HL-60/S4 (cell line): Measurements from ENCODE around the gene PSMB10.
"Not testable (repeated sequence)": the region's sequence is repeated elsewhere in the genome, so short reads cannot be mapped to it uniquely, and the experiment has no call there.

Source experiments
- in situ Hi-C: fragments of 300-500 bp; cut with MboI; formaldehyde crosslinking; loops from 2 replicates; pipeline ENCODE4 v1.14.3; 2022; ENCODE audit warnings: low sequenced_read_pairs

Gene PSMB10

GRCh38 chr16:67928561-67929364, 7.9 kb downstream of the PSMB10 start:
- in situ Hi-C loops = no loop called here

DNA sequence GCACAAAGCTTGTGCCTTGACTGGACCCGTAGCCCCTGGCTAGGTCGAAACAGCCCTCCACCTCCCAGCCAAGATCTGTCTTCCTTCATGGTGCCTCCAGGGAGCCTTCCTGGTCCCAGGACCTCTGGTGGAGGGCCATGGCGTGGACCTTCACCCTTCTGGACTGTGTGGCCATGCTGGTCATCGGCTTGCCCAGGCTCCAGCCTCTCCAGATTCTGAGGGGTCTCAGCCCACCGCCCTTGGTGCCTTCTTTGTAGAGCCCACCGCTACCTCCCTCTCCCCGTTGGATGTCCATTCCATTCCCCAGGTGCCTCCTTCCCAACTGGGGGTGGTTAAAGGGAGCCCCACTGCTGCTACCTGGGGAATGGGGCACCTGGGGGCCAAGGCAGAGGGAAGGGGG, 8.5 kb downstream of the PSMB10 start:
- in situ Hi-C loops = no loop called here

DNA sequence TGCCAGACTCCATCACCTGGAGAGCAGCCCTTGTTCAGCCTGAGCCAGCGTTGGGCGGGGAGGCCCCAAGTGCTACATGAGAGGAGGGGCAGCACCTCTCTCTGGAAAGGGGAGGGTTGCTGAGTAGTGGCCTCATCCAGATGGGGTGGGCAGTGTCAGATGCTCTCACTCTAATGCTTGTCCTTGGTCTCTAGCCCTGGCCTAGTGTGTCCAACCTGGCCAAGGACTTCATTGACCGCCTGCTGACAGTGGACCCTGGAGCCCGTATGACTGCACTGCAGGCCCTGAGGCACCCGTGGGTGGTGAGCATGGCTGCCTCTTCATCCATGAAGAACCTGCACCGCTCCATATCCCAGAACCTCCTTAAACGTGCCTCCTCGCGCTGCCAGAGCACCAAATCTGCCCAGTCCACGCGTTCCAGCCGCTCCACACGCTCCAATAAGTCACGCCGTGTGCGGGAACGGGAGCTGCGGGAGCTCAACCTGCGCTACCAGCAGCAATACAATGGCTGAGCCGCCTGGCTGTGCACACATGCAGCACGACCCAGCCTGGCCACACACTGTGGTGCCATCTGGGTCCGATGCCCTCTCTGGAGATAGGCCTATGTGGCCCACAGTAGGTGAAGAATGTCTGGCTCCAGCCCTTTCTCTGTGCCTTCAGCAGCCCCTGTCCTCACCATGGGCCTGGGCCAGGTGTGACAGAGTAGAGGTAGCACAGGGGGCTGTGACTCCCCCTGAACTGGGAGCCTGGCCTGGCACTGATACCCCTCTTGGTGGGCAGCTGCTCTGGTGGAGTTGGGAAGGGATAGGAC, 9.3 kb downstream of the PSMB10 start:
- in situ Hi-C loops = no loop called here

GRCh38 chr16:67926181-67926750, 10.4 kb downstream of the PSMB10 start:
- in situ Hi-C loops = no loop called here

DNA sequence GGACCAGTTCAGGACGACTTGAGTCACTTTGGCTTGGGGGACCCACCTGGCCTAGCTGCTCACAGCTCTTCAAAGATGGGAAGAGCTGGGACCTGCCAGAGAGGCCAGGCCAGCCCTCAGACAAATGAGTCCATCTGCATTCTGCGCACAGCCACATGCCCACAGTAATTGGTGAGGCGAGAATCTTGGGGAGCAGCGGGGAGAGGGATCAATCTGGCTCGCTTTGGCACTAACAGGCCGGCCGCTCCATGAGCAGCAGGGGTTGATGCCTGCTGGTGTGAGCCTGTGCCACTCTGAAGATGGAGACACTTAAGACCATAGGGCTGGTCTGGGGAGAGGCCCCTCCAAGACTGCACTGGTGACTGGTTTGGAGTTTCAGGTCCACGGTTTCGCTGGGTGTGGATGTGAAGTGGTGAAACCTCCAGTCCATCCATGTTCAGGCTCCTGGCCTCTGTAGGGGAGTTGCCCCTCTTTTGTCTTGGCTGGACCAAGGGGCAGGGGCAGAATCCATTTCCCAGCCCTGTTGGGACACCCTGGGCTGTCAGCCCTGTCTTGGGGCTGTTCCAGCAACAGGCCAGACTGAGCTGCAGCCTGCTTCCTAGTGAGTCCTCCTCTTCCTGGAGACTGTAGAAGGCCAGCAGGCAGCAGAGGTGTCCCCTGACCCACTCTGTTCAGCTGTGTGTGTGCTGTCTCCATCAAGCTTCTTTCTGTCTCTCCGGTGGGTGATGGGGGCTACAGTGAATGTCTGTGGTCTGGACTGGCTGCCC, 12.3 kb downstream of the PSMB10 start:
- in situ Hi-C loops = no loop called here

DNA sequence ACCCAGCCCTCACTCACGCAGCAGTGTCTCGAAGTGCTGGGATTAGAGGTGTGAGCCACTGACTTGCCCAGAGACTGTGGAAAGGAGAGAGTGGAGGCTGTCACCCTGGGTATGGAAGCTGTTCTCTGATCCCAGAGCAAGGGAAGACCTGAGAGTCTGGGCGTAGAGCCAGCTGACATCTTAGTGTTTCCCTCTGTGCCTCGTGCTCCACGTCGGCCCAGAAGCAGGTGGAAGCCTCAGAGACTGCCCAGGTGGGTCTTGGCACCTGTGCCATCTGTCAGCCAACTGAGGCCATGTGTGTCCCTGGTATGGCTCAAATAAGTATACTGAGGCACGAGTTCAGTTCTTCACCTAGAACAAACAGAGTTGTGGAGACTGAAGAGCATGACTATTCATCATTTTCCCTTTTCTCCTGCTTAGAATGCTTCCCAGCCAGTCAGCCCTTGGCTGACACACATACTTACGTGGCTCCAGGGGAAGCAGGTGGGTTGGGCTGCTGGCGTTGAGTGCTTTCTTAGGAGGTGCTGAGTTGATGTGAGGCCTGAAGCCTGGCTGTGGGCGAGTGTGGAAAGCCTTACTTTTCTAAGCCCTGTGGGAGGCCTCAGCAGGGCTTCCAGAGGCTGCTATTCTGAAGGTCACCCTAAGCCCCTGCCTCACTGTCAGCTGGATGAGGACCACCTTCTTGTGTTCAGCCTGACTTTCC, 13.1 kb downstream of the PSMB10 start:
- in situ Hi-C loops = no loop called here

- in situ Hi-C loops = no loop called here
Measured at GRCh38 chr16:67922740-67923139, 13.9 kb downstream of the PSMB10 start.

GRCh38 chr16:67922221-67922620, 14.4 kb downstream of the PSMB10 start:
- in situ Hi-C loops = no loop called here

GRCh38 chr16:67919622-67920221, 16.9 kb downstream of the PSMB10 start:
- in situ Hi-C loops = no loop called here

GRCh38 chr16:67917852-67918236, 18.8 kb downstream of the PSMB10 start:
- in situ Hi-C loops = no loop called here

GRCh38 chr16:67917140-67917851, 19.4 kb downstream of the PSMB10 start:
- in situ Hi-C loops = no loop called here

DNA sequence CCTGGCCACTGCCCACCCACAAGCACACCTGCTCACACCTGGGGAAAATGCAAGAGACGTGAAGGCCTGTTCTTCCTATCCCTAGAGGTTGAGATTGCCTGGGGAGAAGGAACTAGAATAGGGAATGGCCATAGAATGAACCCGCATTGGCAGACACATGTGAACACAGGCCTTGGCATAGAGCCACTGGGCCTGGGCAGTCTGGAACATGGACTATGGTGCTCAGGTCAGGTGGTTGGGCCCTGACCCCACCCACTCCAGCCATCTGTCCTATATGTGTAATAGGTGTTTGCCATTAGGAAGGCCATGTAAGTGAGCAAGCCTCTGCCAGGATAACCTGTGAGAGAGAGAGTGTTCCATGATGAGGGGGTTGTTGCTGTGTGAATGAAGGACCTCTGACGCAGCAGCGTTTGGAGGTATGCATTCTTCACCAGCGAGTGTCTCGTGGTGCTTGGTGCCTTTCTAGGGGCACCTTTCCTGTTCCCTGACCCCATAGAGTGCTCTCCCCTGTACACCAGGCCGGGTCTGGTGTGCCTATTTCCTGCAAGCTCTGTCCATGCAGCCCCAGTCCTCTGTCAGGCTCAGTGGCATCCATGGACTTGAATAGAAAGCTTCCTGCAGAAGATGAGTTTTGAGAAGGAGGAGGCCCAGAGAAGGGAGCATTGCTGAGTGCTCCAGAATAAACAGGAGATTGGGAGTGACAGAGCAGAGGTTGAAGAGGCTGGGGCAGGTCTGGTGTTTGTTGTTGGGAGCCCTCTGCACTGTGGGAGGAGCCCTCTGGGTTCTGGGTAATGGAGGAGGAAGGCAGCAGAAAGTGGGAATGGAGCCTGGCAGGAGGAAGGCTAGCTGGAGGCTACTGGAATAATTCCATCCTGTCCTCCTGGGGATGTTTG, 20.6 kb downstream of the PSMB10 start:
- in situ Hi-C loops = no loop called here

GRCh38 chr16:67915496-67915769, 21.2 kb downstream of the PSMB10 start:
- in situ Hi-C loops = not testable (repeated sequence)

- in situ Hi-C loops = no loop called here
Measured at GRCh38 chr16:67914758-67915495, 21.7 kb downstream of the PSMB10 start.

DNA sequence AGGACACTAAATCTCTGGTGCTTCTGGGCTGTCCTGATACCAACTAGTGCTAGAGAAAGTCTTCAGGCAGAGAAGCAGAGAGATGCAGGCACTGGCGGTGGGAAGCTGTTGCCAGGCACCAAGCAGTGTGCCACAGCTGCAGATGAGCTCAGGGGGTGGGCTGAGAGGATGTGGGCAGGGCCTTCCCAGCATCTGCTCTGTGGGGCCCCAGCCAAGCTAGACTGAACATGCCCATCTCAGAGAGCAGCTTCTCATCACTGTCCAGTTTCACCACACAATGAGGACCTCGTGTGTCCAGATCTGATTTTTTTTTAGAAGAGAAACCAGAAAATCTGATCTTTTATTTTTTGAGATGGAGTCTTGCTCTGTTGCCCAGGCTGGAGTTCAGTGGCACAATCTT, 26.5 kb downstream of the PSMB10 start:
- in situ Hi-C loops = no loop called here

- in situ Hi-C loops = no loop called here
Measured at GRCh38 chr16:67909056-67909742, 27.5 kb downstream of the PSMB10 start.

GRCh38 chr16:67907397-67908180, 29.1 kb downstream of the PSMB10 start:
- in situ Hi-C loops = no loop called here
